GM12891 (cell line): ENCODE data around the gene NCK1.

Source experiments
- POLR2A ChIP-seq: IDR thresholded peaks from 2 replicates; pipeline ENCODE4 v1.6.1; 2011; ENCODE audit warnings: low read depth, low read length, control low read depth
- POLR2AphosphoS5 ChIP-seq: IDR thresholded peaks from 2 replicates; pipeline ENCODE4 v1.6.1; 2011; ENCODE audit warnings: low read depth, low read length, control low read depth
- POU2F2 ChIP-seq: IDR thresholded peaks from 2 replicates; pipeline ENCODE4 v1.6.1; 2011; ENCODE audit warnings: low read depth, mild to moderate bottlenecking, control low read depth, low read length, moderate library complexity
- SPI1 ChIP-seq: IDR thresholded peaks from 2 replicates; pipeline ENCODE4 v1.6.1; 2011; ENCODE audit warnings: low read depth, low read length, control low read depth
- TAF1 ChIP-seq: IDR thresholded peaks from 2 replicates; pipeline ENCODE4 v1.6.1; 2011; ENCODE audit warnings: low read depth, low read length, control low read depth

DNA sequence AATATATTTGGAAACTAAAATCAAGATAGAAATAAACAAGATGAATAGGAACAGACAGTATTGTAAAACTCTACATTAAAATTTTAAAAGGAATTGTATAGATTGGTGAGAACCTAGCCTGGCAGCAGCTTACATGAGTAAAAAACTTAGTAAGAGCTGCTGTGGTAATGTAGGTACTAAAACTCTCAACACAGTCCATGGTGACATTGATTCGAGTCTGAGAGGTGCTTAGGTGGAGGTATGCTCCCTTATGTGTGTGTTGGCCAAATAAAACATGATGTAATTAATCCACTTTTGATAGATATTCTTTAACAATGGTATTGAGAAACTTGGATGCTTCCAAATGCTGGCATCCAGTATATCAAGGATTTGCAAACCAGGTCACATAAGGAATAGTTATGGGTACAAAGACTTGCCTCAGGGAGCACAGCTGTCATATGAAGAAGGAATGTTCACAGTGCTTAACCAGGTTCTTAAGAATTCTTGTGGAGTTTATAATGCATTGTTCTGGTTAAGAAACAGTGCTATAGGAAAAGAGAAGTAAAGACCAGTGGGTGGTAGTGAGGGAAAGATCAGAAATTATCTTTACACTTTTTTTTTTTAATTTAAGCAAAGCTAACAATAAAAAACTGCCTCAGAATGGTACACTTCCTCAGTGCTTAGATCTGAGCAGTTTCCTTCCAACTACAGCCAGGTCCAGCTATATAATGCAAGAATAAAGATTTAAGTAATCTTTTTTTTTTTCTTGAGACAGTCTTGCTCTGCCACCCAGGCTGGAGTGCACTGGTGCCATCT, 71.2 kb downstream of the NCK1 start:
- TF ChIP-seq POLR2A = no peak
- no peak for TF ChIP-seq TAF1
- TF ChIP-seq POLR2AphosphoS5 = no peak
- no peak for TF ChIP-seq SPI1
- no peak for TF ChIP-seq POU2F2
